Tibial artery (tissue), 4 donors: Measurements from ENCODE around the gene POP7.

Experiments
- DNase-seq, 2 donors: peaks; one replicate each; pipeline ENCODE4 v3.0.0-alpha.2; 2019
- H3K27ac ChIP-seq, 2 donors: fragments of 200-600 bp; sonication (generic) in 1 of 2; 1 replicate in 1 of 2; 2 replicates in 1 of 2; pipeline ENCODE4 v1.5.1; 2018 to 2019; ENCODE audit warnings: mild to moderate bottlenecking in 1 of 2
- H3K27me3 ChIP-seq, 2 donors: fragments of 200-600 bp; sonication (generic) in 1 of 2; one replicate each; pipeline versions ENCODE4 v1.5.1 to v1.6.0; 2016 to 2019
- H3K36me3 ChIP-seq, 3 donors: fragments of 200-600 bp; sonication (generic) in 2 of 3; one replicate each; pipeline ENCODE4 v1.5.1; 2016 to 2019; ENCODE audit warnings: mild to moderate bottlenecking in 2 of 3
- H3K4me1 ChIP-seq, 4 donors: fragments of 200-600 bp; sonication (generic) in 2 of 4; 1 replicate in 3 of 4; 2 replicates in 1 of 4; pipeline ENCODE4 v1.5.1; 2016 to 2019
- H3K4me3 ChIP-seq, 2 donors: fragments of 200-600 bp; sonication (generic) in 1 of 2; 1 replicate in 1 of 2; 2 replicates in 1 of 2; pipeline ENCODE4 v1.5.1; 2018 to 2019; ENCODE audit warnings: mild to moderate bottlenecking in 2 of 2
- H3K9me3 ChIP-seq, 3 donors: fragments of 200-600 bp; sonication (generic) in 1 of 3; one replicate each; pipeline ENCODE4 v1.5.1; 2016 to 2019
- intact Hi-C: fragments of 100-400 bp; cut with DNase I; formaldehyde crosslinking; loops from one replicate; pipeline ENCODE4 v1.15.0; 2023; ENCODE audit warnings: low total_unique reads
- TF ChIP-seq, protein P1 (sequence below), 2 experiments: fragments of 200-600 bp in 1 of 2; fragments of 450-650 bp in 1 of 2; IDR thresholded peaks; one replicate each; pipeline ENCODE4 v1.5.1; 2017 to 2019; ENCODE audit warnings: antibody characterized with exemption in 2 of 2, mild to moderate bottlenecking in 1 of 2, moderate library complexity in 1 of 2

The POP7 gene

DNA sequence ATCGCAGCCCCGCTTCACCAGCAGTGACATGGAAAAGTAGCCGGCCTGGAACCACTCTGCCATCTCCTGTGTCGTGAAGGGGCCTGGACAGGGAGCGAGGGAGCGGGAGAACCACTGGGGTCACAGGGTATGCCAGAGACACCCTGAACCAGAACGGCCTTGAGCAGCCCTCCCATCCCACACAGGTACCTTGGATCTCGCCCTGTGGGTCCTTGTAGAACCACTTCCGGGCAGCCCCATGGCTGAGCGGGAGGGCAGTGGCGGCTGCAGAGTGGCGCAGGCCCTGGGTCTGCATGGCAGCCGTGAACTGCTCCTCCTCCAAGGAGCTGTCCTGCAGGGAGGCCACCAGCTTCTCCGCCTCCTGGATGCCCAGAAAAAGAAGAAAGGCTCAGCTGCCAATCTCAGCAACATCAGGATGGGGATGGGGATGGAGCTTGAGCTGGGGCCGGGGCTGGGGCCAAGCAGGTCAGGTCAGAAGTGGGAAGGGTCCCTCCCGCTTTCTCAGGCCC lies 21.3 kb upstream of the POP7 start:
- H3K9me3 ChIP-seq, result no peaks in the 10 kb centered on the region
- no peaks in the 10 kb centered on the region for H3K27me3 ChIP-seq
- H3K36me3 ChIP-seq, result peaks cover 68 to 99% (median 90%) of the 10 kb centered on the region in 3 donors
- H3K4me1 ChIP-seq, result peaks cover 0 to 30% (median 12%) of the 10 kb centered on the region in 4 donors
- no peak for DNase-seq
- TF ChIP-seq, protein P1, sequence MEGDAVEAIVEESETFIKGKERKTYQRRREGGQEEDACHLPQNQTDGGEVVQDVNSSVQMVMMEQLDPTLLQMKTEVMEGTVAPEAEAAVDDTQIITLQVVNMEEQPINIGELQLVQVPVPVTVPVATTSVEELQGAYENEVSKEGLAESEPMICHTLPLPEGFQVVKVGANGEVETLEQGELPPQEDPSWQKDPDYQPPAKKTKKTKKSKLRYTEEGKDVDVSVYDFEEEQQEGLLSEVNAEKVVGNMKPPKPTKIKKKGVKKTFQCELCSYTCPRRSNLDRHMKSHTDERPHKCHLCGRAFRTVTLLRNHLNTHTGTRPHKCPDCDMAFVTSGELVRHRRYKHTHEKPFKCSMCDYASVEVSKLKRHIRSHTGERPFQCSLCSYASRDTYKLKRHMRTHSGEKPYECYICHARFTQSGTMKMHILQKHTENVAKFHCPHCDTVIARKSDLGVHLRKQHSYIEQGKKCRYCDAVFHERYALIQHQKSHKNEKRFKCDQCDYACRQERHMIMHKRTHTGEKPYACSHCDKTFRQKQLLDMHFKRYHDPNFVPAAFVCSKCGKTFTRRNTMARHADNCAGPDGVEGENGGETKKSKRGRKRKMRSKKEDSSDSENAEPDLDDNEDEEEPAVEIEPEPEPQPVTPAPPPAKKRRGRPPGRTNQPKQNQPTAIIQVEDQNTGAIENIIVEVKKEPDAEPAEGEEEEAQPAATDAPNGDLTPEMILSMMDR (IDR thresholded peaks at IDR 0.05), result no peak
- no peak overlapping the region for H3K4me3 ChIP-seq
- no peak overlapping the region for H3K27ac ChIP-seq
- intact Hi-C loops, result no loop called here

DNA sequence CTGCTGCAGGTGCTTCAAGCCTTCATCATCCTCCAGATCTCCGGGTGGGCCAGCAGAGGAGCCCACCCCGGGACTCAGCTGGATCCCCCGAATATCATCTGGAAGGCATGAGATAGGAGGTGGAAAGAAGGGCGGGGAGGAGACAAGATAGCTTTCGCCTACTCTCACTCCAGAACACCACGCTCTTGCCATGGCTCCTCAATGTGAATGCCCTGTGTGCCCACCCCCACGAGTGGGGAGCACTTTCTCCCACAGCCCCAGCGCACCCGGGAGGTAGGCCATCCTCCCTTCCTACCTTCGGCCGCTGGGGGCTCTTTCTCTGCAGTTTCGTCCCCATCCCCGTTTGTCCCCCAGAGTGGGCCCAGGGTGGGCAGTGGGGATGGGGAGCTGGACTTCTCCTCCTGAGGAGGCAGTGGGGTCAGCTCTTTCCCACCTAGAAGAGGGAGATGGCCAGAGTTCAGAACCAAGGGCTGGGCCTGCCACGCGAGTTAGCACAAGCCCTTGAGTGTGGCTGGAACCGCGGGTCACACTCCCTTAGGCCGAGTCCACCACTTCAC lies 20.8 kb upstream of the POP7 start:
- intact Hi-C loops, result no loop called here
- Histone ChIP-seq H3K27me3 (no peaks in the 10 kb centered on the region), H3K4me1 (peaks cover 0 to 30% (median 15%) of the 10 kb centered on the region in 4 donors), H3K9me3 (no peaks in the 10 kb centered on the region), H3K36me3 (peaks cover 68 to 95% (median 91%) of the 10 kb centered on the region in 3 donors), H3K27ac (no peak overlapping the region), H3K4me3 (no peak overlapping the region)
- TF ChIP-seq, protein P1 (IDR thresholded peaks at IDR 0.05), result no peak
- no peak for DNase-seq

DNA sequence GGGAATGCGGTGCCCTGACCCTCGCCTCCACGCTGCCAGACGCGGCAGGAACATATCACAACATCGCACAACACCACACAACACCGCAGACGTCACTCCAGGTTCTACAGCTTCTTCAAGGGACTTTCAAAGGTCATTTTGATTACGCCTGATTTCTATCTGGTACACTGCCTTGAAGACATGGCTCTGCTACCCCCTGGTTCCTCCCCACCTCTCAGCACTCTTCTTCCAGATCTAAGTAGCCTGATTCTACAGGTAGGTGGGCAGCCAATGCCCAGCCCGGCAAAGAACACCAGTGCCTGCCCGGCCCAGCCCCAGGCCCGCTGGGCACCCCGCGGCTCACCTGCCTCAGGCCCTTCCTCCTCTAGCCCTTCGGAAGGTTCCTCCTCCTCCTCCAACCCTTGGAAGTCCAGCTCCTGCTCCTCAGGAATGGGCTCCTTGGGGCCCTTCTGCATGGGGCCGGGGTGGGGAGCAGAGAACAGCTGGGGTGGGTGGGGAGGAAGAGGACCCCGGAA lies 20.2 kb upstream of the POP7 start:
- no peaks in the 10 kb centered on the region for H3K9me3 ChIP-seq
- no peaks in the 10 kb centered on the region for H3K27me3 ChIP-seq
- H3K36me3 ChIP-seq, result peaks cover 68 to 89% (median 87%) of the 10 kb centered on the region in 3 donors
- no peak overlapping the region for H3K27ac ChIP-seq
- no peak overlapping the region for H3K4me3 ChIP-seq
- no peak for DNase-seq
- TF ChIP-seq, protein P1 (IDR thresholded peaks at IDR 0.05), result no peak
- peaks cover 0 to 36% (median 19%) of the 10 kb centered on the region in 4 donors for H3K4me1 ChIP-seq
- intact Hi-C loops, result no loop called here

DNA sequence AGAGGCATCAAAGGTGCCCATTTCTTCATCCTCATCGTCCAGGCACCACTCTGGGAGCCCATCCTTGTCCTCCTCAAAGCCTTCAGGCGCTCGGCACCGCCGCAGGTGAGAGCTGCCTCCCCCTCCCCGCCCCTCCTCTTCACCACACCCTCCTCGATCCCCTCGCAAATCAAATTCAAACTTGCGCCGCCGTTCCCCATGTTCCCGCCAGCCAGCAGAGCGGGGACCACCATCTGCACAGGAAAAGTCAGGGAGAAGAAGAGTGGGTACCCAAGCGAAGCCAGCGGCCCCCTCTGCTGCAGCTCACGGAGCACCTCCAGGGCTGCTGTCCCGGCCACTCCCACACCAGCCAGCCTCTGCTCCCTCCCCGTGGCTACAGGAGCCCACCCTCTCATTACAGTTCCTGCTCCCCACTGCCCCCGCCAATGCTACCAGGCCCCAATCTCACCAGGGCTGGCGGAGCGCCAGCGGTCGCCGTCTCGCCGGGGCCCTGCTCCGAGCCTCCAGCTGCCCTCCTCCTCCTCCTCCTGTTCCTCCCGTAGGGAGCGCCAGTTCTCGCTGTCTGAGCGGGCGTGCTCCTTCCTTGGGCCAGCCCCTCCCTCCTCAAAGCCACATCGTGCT lies 19.6 kb upstream of the POP7 start:
- Histone ChIP-seq H3K27ac (no peak overlapping the region), H3K4me3 (no peak overlapping the region), H3K9me3 (no peaks in the 10 kb centered on the region), H3K4me1 (peaks cover 0 to 42% (median 25%) of the 10 kb centered on the region in 4 donors), H3K36me3 (peaks cover 68 to 83% (median 83%) of the 10 kb centered on the region in 3 donors), H3K27me3 (no peaks in the 10 kb centered on the region)
- TF ChIP-seq, protein P1 (IDR thresholded peaks at IDR 0.05), result no peak
- intact Hi-C loops, result no loop called here
- DNase-seq, result peak in 1 of 2 donors; percentile 60

DNA sequence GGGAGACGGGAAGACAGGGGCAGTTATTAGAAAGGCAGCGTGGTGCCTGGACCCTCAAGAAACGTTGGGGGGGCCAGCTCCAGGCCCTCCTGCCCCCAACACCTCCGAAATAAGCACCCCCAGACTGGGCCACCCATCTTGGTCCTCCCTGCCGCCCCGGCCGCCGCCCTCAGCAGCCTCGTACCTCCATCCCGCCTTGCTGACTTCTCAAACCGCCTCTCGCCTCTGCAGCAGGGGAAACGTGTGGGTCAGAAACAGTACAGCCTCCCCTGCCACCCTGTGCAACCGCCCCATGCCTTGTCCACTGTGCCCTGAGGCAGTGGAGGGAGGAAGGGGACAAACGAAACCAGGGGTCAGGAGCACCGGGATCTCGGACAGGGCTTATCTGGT lies 19.1 kb upstream of the POP7 start:
- no peaks in the 10 kb centered on the region for H3K9me3 ChIP-seq
- no peaks in the 10 kb centered on the region for H3K27me3 ChIP-seq
- H3K27ac ChIP-seq, result no peak overlapping the region
- intact Hi-C loops, result no loop called here
- no peak overlapping the region for H3K4me3 ChIP-seq
- H3K36me3 ChIP-seq, result peaks cover 63 to 78% (median 78%) of the 10 kb centered on the region in 3 donors
- peaks cover 0 to 47% (median 30%) of the 10 kb centered on the region in 4 donors for H3K4me1 ChIP-seq
- DNase-seq, result peak in 1 of 2 donors; percentile 51
- TF ChIP-seq, protein P1 (IDR thresholded peaks at IDR 0.05), result no peak
